Gastrocnemius medialis (tissue), 4 donors: Measurements from ENCODE around the gene LINC01488. TPM values are rescaled to one million over a fixed set of nuclear protein-coding genes. Genes with fewer than 3 reads are reported as not detected.

ENCODE experiments used
- ATAC-seq, 2 donors: fragments of 150-250 bp; one replicate each; pipeline ENCODE4 v1.9.1; 2016
- DNase-seq, 2 donors: peaks; one replicate each; pipeline ENCODE4 v3.0.0-alpha.2; 2019
- H3K27ac ChIP-seq, 4 donors: fragments of 200-600 bp; sonication (generic); 1 replicate in 1 of 4; 2 replicates in 3 of 4; pipeline ENCODE4 v1.5.1; 2016 to 2018; ENCODE audit warnings: mild to moderate bottlenecking in 2 of 4, moderate library complexity in 1 of 4
- H3K27me3 ChIP-seq, 3 donors: fragments of 200-600 bp; sonication (generic) in 2 of 3; 1 replicate in 1 of 3; 2 replicates in 2 of 3; pipeline versions ENCODE4 v1.5.1 to v1.6.0; 2016 to 2019; ENCODE audit warnings: mild to moderate bottlenecking in 1 of 3, moderate library complexity in 1 of 3
- H3K36me3 ChIP-seq, 2 donors: fragments of 200-600 bp; sonication (generic) in 1 of 2; one replicate each; pipeline ENCODE4 v1.5.1; 2017 to 2018
- H3K4me1 ChIP-seq, 2 donors: fragments of 200-600 bp; sonication (generic) in 1 of 2; one replicate each; pipeline ENCODE4 v1.5.1; 2016 to 2017; ENCODE audit warnings: mild to moderate bottlenecking in 2 of 2
- H3K4me3 ChIP-seq, 4 donors: fragments of 200-600 bp; sonication (generic) in 3 of 4; 1 replicate in 1 of 4; 2 replicates in 3 of 4; pipeline ENCODE4 v1.5.1; 2016 to 2019; ENCODE audit warnings: mild to moderate bottlenecking in 2 of 4
- H3K9me3 ChIP-seq, 3 donors: fragments of 200-600 bp; sonication (generic) in 2 of 3; 1 replicate in 1 of 3; 2 replicates in 2 of 3; pipeline ENCODE4 v1.5.1; 2016 to 2019
- POLR2A ChIP-seq, 2 donors: fragments of 450-650 bp; IDR thresholded peaks; one replicate each; pipeline ENCODE4 v1.6.1; 2017; ENCODE audit warnings: antibody characterized with exemption in 2 of 2, mild to moderate bottlenecking in 2 of 2, moderate library complexity in 2 of 2
- in situ Hi-C, 4 donors: fragments of 200-750 bp; cut with MboI; loops; one replicate each; pipeline versions ENCODE4 v1.15.0 to v1.8.0; 2017; ENCODE audit warnings: low sequenced_read_pairs in 4 of 4
- intact Hi-C: fragments of 100-400 bp; cut with DNase I; formaldehyde crosslinking; loops from one replicate; pipeline ENCODE4 v1.15.1; 2023; ENCODE audit warnings: low total_unique reads
- total RNA-seq, 4 donors: library from RNA; depleted of rRNA; stranded (reverse); fragments of >200 nt; gene quantifications; one replicate each; pipeline versions ENCODE4 v1.1.0 to v1.2.3, GENCODE V29; 2016
- TF ChIP-seq, protein P1 (sequence below), 5 experiments: fragments of 450-650 bp in 3 of 5; fragments of 200-600 bp in 2 of 5; sonication (generic) in 2 of 5; IDR thresholded peaks in 4 of 5; conservative IDR thresholded peaks in 1 of 5; 1 replicate in 4 of 5; 2 replicates in 1 of 5; pipeline ENCODE4 v1.5.1; 2016 to 2019; ENCODE audit warnings: antibody characterized with exemption in 5 of 5, mild to moderate bottlenecking in 3 of 5, moderate library complexity in 3 of 5

LINC01488 gene
- total RNA-seq, 4 donors from 2014 or later = not detected

DNA sequence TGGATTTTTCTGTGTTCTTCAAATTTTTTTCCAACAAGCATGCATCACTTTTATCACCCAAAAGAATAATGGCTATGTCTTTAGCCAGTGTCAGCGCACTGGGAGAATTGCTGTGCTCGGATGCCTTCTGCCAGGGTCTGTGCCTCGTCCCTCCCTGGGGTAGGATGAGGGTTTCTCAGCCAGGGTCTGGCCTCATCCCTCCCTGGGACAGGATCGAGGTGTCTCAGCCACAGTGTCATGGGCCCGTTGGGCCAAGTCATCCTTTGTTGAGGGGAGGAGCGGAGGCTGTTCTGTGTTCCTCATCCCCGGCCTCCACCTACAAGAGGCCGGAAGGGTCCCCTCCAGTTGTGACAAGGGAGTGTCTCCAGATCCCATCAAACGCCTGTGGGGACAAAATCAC is 22.7 kb downstream of the LINC01488 start:
- intact Hi-C loops = no loop called here

DNA sequence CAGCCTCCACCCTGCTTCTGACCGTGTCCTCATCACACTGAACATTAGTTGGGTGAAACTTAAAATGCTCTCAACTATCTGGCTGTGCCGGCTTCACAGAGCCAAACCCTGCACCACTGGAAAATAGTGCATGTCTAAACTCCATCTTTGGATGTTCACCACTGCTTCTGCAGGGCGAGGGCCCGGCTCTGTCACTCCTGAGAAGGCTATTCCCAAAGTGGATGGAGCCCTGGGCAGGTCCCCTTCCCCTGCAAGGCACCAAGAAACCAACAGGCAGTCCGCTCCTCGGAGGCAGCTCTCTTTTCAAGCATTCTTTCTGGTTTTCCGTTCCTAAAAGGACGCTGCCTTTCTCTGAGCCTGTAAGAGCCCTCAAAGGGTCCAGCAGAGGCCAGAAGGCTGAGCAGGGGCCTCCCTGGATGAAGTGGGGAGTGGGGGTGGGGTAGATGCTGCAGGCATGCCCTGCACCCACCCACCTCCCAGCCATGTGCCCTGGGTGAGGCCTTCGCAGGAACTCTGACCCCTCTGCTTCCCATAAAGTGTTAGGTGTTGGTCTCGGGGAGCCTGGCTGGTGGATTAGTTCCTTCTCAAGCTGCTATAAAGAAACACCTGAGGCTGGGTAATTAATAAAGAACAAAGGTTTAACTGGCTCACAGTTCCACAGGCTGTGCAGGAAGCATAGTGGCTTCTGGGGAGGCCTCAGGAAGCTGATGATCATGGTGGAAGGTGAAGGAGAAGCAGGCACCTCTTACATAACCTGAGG is 23.3 kb downstream of the LINC01488 start:
- Histone ChIP-seq H3K27me3 (no peaks in the 10 kb centered on the region), H3K27ac (no peak overlapping the region), H3K36me3 (no peaks in the 10 kb centered on the region), H3K9me3 (no peaks in the 10 kb centered on the region), H3K4me3 (no peak overlapping the region), H3K4me1 (no peaks in the 10 kb centered on the region)
- DNase-seq = no peak
- no peak for ATAC-seq
- TF ChIP-seq, protein P1, sequence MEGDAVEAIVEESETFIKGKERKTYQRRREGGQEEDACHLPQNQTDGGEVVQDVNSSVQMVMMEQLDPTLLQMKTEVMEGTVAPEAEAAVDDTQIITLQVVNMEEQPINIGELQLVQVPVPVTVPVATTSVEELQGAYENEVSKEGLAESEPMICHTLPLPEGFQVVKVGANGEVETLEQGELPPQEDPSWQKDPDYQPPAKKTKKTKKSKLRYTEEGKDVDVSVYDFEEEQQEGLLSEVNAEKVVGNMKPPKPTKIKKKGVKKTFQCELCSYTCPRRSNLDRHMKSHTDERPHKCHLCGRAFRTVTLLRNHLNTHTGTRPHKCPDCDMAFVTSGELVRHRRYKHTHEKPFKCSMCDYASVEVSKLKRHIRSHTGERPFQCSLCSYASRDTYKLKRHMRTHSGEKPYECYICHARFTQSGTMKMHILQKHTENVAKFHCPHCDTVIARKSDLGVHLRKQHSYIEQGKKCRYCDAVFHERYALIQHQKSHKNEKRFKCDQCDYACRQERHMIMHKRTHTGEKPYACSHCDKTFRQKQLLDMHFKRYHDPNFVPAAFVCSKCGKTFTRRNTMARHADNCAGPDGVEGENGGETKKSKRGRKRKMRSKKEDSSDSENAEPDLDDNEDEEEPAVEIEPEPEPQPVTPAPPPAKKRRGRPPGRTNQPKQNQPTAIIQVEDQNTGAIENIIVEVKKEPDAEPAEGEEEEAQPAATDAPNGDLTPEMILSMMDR (IDR thresholded peaks at IDR 0.05 in 4 of 5, conservative IDR thresholded peaks at IDR 0.05 in 1 of 5) = no peak
- TF ChIP-seq POLR2A (IDR thresholded peaks at IDR 0.05) = no peak
- intact Hi-C loops = no loop called here
- in situ Hi-C loops = no loop called here

More for the DNA sequence above, 22.7 kb downstream of the LINC01488 start:
- TF ChIP-seq POLR2A (IDR thresholded peaks at IDR 0.05) = no peak
- TF ChIP-seq, protein P1 (IDR thresholded peaks at IDR 0.05 in 4 of 5, conservative IDR thresholded peaks at IDR 0.05 in 1 of 5) = no peak
- DNase-seq (no peak), ATAC-seq (no peak)
- in situ Hi-C loops = no loop called here
- Histone ChIP-seq H3K27ac (no peak overlapping the region), H3K9me3 (no peaks in the 10 kb centered on the region), H3K36me3 (no peaks in the 10 kb centered on the region), H3K4me3 (no peak overlapping the region), H3K4me1 (peaks cover 0 to 4% of the 10 kb centered on the region in 2 donors), H3K27me3 (no peaks in the 10 kb centered on the region)

DNA sequence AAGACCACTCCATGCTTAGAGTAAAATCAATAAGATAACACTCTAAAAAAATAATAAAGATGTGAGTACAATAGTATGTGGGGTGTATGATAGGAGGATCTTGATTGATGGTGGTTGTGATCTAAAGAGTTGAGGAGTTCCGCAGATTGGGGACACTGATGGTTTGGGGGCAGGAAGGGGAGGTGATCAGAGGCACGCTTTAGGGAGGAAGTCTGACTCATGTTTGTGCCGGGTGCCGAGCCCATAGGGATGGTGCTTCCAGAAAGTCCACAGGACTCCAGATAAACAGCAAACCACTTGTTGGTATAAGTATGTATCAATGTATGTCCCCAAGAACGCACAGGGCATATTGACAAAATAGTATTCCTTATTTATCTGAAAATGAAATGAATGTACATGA is 27.5 kb downstream of the LINC01488 start:
- intact Hi-C loops = no loop called here

DNA sequence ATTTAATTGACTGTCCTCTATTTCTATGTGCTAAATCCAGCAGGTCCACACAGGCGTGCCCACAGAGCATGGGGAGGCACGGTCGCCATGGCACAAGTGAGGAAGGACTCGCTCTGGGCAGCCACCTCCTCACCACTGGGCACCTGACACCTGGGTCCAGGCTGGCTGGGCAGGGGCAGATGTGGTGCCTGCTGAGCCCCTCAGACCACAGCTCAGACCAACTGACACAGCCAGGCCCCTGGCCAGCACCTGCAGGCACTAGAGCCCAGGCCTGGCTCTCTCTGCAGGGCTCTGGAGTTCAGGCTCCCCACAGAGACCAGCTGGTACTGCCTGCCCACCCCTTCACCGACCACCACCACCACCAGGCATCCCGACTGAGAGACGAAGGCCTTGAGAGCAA is 27.9 kb downstream of the LINC01488 start:
- in situ Hi-C loops = no loop called here
- no peak for ATAC-seq

More for the DNA sequence above, 27.5 kb downstream of the LINC01488 start:
- H3K4me3 ChIP-seq = no peak overlapping the region
- H3K27me3 ChIP-seq = no peaks in the 10 kb centered on the region
- no peaks in the 10 kb centered on the region for H3K4me1 ChIP-seq
- H3K9me3 ChIP-seq = no peaks in the 10 kb centered on the region
- DNase-seq (no peak), ATAC-seq (no peak)
- H3K27ac ChIP-seq = no peak overlapping the region
- in situ Hi-C loops = no loop called here
- no peaks in the 10 kb centered on the region for H3K36me3 ChIP-seq
- no peak for TF ChIP-seq POLR2A (IDR thresholded peaks at IDR 0.05)
- TF ChIP-seq, protein P1 (IDR thresholded peaks at IDR 0.05 in 4 of 5, conservative IDR thresholded peaks at IDR 0.05 in 1 of 5) = no peak

More for the DNA sequence above, 27.9 kb downstream of the LINC01488 start:
- Histone ChIP-seq H3K27ac (no peak overlapping the region), H3K4me3 (no peak overlapping the region), H3K9me3 (no peaks in the 10 kb centered on the region), H3K27me3 (no peaks in the 10 kb centered on the region), H3K4me1 (no peaks in the 10 kb centered on the region), H3K36me3 (no peaks in the 10 kb centered on the region)
- intact Hi-C loops = no loop called here
- TF ChIP-seq, protein P1 (IDR thresholded peaks at IDR 0.05 in 4 of 5, conservative IDR thresholded peaks at IDR 0.05 in 1 of 5) = no peak
- no peak for TF ChIP-seq POLR2A (IDR thresholded peaks at IDR 0.05)
- no peak for DNase-seq
